Measurements from ENCODE around the gene PCSK5. TPM values are rescaled to one million over a fixed set of nuclear protein-coding genes. Genes with fewer than 3 reads are reported as not detected.
A peak's percentile ranks its signal among the peaks of the same experiment; 100 is the strongest.

PCSK5 gene
- total RNA-seq, 1 experiment from 2014 or later, result 13.3 TPM

DNA sequence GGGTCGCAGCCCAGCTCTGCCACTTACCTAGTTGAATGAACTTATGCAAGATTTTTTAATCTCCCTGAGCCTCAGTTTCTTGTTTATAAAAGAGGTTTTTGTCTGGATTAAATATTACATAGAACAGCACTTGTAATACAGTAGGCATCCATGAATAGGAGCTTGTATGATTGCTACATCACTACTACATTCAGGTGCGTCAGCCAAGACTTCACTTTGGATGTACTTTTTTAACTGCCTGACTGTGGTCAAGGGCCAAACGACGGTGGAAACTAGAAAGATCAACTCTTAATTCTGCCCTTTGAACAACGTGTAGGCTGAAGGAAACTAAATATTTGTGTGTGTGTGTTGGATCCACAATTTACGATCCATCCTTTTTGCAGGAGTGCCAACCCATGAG is 330.9 kb downstream of the PCSK5 start:
- DNase-seq (ENCODE audit: extremely low read depth, low read depth), result no peak

DNA sequence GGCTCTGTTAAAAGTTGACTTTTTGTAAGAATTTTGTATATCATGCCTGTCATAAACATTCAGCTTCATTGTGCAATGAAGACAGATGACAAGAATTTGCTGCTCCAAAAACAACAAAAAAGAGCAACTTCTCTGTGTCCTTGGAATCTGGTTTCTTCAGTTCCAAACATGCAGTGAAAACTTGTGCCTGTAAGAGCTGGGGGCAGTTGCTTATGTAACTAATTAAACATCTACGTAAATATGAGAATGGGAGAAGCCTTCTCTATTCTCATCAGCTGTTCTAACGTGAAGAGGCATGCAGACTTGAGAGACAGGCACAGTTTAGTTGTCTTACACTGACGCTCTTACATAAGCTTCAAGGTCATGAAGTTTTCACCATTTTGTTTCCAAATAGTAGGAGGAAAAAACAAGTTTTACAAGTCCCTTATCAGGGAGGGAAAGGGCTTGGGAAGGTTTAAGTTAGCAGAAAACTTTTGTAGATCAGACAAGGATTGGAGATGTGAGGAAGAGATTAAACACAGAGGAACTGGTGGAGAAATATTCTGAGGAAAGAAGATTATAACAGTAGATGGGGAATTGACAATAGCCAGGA is 333.4 kb downstream of the PCSK5 start:
- DNase-seq (ENCODE audit: extremely low read depth, low read depth), result no peak

DNA sequence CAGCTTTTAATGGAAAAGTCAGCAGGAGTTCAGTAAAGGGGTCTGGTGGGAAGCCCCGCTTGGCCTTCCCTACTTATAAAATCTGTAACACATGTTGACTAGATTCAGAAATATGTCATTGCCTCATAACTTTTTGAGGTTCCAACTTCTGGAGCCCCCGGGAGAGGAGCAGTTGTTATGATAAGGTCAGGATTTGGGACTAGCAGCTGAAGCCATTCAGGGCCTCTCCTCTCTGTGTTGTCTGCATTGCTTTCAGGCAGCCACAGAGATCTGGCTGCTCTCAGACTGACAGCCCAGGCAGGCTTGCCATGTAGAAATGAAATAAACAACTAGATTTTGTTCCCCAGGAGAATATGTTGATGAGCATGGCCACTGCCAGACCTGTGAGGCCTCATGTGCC is 336.7 kb downstream of the PCSK5 start:
- DNase-seq (ENCODE audit: extremely low read depth, low read depth), result no peak

DNA sequence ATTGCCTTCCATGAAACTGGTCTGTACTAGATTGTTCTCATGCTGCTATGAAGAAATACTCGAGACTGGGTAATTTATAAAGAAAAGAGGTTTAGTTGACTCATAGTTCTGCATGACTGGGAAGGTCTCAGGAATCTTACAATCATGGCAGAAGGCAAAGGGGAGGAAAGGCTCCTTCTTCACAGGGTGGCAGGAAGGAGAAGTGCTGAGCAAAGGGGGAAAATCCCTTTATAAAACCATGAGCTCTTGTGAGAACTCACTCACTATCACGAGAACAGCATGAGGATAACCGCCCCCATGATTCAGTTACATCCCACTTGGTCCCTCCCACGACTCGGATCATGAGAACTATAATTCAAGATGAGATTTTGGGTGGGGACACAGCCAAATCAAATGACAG is 340.5 kb downstream of the PCSK5 start:
- DNase-seq (ENCODE audit: extremely low read depth, low read depth), result no peak

DNA sequence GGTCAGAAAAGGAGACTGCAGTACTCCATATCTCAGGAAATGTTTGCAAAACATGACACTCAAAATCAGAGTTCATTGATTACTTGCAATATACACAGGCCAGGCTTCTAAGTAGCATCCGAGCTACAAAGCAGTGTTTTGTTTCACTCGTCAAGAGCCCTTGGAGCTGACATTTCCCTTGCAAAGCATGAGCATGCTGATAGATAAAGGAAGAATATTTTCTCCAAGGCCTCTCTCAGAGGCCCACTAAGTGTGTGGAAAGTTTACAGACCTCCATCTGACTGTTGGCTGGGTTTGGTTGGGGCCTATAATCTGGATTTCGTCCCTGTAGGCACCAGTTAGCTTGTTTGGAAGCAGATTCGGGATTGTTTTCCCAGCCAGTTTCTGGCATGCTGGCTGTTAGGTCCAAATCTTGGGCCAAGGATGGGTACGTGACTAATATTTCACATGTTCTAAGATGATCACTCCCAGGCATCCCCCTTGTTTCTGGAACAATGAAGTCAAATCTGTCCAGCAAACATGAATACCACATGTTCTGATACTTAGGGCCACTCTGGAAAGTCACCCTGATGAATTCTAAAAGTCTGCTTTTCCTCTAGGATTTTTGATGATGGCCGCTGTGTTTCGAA is 342.5 kb downstream of the PCSK5 start:
- no peak for DNase-seq (ENCODE audit: extremely low read depth, low read depth)

DNA sequence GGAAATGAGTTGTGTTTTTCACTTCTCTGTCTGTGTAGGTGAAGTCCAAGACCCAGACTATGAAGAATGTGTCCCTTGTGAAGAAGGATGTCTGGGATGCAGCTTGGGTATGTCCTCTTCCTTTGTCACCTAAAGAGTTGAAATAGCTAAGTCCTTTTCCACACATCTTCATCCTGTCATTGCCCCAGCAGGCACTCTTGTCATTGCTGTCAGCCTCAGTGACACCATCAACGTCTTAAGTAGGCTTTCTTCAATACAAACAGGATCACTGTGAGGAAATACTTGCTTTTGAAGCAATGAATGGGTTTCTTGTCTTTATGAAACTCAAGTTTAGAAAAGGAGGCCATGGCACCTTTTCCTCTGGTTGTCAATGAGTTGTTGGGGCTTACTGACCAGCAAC is 350.1 kb downstream of the PCSK5 start:
- no peak for DNase-seq (ENCODE audit: extremely low read depth, low read depth)

DNA sequence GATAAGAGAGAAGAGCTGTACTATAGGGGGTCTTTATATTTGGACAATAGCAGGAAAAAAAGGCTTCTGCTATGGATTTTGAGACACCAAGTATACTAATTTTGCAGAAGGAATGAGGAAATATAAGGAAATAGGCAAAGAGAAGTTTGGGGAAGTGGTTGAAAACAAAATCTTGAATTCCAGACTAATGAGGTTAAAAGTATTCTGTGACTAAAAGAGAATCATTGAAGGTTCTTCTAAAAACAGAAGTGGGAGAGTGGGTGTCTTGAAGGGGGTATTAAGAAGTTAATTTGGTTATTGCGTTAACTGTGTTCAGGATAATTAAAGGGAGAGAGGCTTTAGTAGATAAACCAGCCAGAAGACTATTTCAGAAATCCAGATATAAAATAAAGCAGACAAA is 355.0 kb downstream of the PCSK5 start:
- no peak for DNase-seq (ENCODE audit: extremely low read depth, low read depth)

DNA sequence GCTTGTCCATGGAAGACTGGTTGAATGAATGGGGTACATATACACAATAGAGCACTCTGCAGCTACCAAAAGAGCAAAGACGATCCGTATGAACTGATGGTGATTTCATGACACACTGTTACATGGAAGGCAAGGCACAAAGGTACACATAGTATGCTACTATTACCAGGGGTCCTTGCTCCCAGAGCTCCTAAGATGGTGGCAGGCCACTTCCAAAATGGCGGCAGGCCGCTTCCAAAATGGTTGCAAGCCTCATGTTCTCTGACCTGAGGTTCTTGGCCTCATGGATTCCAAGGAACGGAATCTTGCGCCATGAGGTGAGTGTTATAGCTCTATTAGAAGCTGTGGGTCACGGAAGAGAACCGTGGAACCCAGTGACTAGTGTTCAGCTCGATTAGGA is 356.2 kb downstream of the PCSK5 start:
- DNase-seq (ENCODE audit: extremely low read depth, low read depth), result no peak

DNA sequence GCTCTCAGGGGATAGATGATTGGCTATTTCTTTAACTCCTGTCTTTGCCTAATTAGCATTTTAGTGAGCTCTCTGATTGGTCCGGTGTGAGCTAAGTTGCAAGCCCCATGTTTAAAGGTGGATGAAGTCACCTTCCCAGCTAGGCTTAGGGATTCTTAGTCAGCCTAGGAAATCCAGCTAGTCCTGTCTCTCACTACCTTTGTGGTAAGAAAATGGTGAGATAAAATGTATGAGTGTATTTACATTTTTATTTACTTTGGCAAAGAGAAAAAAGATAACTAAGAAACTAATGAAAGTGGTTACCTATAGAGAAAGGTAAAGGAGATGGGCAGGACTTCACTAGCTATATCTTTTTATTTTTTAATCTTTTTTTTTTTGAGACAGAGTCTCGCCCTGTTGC is 357.0 kb downstream of the PCSK5 start:
- DNase-seq (ENCODE audit: extremely low read depth, low read depth), result no peak

DNA sequence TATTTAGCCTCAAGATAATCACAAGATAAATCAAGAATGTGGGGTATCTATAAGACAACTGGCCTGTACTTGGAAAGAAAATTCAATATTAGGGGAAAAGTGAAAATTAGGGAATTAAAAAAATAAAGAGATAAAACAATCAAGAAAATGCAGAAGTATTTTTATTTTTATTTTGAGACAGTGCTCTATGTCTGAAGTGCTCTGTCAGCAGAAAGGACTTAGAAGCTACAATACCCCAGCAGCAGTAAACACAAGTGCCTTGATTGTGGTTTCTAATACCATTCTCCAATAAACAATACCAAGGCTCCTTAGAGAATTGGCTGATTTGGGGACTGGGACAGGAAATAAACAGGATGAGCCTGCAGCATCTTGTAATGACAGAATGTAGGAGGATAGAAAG is 358.8 kb downstream of the PCSK5 start:
- no peak for DNase-seq (ENCODE audit: extremely low read depth, low read depth)

DNA sequence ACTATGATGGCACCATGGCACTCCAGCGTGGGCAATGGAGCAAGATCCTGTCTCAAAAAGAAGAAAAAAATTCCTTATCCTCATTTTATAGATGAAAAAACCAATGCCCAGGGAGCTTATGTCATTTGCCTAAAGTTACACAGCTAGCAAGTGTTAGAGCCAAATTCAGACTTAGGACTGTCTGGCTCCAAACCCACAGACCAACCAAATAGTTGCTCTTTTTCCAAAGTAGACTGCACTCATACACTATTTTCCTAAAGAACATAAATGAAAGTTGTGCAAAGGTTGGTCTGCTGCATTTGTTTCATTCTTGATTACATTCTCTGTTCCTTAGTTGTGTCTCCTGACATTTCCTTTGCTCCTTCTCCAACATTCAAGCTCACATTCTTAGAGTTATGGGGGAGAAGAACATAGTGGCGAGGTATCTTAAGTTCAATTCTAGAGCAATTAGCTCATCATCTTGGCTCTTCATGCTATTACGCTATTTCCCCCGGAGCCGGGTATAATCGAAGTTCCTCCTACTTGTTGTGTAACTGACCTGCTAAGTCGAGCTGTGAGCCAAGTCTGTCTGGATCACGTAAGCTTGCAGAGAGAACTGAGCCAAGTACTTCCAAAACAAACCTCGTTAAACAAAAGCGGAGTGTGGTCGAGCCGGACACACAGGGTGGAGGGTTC is 365.4 kb downstream of the PCSK5 start:
- peak; percentile 58 for DNase-seq (ENCODE audit: extremely low read depth, low read depth)

DNA sequence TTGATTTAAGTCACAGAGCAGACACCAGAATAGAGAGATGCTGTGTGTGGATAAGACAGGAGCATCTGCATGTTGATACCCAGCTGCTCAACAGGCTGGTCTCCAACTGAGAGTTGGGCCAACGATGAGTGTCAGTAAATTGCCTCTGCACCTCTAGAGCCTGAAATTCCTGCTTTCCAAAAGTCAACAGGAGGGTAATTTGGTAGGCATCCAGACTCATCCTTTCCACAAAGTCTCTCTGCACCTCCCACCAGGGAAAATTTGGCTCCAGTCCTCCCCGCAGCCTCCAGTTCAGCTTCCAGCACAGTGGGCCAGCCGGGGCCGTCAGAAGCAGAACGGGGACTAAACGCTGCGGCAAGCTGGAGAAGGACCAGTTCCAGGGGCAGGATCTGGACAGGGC is 366.8 kb downstream of the PCSK5 start:
- DNase-seq (ENCODE audit: extremely low read depth, low read depth), result no peak

DNA sequence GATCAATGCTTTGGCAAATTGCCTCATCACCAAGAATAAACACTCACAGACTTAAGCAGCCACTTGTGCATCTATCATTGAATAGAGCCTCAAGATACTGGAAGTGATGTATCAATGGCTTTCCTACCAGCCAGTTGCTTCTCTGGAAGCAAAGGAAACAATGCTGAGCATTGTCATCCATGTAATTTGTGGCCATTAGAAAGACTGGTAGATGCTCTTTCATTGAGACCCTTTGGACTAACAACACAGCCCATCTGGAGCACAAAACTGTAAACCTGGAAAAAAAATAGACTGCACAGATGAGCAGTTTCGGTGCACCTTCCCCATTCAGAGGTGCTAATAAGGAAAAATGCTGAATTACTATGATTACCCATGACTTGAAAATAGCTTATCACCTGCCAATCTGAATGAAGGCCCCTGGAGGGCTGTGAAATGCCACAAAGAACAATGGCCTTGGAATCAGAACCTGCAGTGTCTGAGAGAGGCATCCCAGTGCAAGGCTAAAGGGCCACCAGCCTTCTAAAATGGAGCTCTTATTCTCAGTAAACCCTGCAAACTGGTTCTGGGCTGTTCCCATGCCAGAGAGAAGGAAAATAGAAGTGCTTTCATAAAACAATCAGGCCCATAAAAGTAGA is 376.3 kb downstream of the PCSK5 start:
- DNase-seq (ENCODE audit: extremely low read depth, low read depth), result no peak

DNA sequence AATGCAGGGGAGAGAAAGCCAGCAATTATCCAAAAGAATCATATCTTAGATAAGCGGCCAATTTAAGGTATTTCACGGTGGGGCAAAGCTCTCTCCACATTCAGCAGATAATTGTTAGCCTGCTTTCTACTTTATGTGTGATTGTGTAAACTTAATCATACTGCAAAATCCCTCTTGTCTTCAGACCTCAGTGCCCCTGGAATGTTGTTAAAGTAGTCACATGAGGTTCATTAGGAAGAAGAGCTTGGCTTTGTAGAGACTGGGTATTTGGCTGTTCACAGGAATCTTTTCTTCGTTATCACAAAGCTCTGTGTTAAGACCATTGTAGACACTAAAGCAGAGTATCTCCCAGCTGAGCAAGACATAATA is 376.8 kb downstream of the PCSK5 start:
- no peak for DNase-seq (ENCODE audit: extremely low read depth, low read depth)

DNA sequence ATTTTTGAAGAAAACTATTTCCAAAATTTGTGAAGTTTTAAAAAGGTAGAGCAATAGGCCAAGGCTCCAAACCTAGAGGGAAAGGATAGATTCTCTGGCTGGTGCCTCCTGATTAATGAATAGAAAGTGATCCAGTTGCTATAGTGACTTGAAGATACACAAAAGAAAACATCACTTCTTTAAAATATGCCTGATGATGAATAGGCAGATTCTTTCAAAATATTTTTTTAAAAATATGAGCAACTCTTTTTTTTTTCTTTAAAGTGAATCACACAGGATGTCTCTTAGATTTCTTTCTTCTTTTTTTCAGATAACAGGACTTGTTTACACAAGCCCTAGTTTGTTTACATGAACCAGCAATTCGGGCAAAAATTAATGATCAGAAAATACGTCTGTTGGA is 379.3 kb downstream of the PCSK5 start:
- no peak for DNase-seq (ENCODE audit: extremely low read depth, low read depth)

DNA sequence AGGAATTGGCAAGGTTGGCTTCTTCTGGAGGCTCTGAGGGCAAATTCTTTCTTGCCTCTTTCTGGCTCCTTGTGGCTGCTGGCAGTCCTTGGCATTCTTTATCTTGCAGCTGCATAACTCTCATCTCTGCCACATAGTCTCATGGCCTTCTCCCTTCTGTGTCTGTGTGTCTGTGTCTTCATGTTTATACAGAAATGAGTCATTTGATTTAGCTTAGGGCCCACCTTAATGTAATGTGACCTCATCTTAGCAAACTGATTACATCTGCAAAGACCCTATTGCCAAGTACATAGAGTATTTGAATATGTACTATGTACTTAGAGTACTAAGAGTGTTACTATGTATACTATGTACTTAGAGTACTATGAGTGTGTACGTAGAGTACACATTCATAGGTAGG is 381.3 kb downstream of the PCSK5 start:
- no peak for DNase-seq (ENCODE audit: extremely low read depth, low read depth)

DNA sequence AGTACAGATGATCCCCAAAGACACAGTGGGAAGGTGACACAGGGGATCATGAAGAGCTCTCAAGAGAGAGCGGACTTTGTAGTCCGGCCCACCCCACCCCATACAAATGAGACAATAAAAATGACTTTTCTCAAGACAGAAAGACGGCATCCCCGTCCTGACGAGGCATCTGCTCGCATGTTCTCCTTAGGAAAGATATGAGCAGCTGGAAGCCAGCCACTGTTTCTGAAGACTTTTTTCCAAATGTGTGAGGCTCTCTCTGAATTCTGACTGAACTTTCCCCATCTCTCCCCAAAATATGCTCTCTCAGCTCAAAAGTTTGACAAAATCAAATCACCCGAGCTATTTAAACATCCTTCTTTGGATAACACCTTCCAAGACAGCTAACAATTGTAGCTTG is 398.6 kb downstream of the PCSK5 start:
- no peak for DNase-seq (ENCODE audit: extremely low read depth, low read depth)

DNA sequence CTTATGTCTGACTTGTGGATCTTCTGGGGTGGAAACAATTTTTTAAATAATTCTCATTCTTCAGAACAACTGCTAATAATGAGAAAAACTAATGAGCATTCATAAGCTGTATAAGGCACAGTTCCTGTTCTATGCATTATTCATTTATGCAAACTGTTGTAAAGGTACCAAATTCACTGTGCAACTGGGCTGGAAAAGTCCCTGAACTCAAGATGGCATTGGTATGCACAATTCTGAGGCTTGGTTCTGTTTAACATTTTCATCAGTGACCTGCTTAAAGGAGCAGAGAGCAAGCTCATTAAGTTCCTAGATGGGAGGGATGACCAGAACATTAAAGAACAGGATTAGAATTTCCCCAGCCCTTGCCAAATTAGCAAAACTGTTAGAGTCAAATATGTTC is 399.2 kb downstream of the PCSK5 start:
- no peak for DNase-seq (ENCODE audit: extremely low read depth, low read depth)

DNA sequence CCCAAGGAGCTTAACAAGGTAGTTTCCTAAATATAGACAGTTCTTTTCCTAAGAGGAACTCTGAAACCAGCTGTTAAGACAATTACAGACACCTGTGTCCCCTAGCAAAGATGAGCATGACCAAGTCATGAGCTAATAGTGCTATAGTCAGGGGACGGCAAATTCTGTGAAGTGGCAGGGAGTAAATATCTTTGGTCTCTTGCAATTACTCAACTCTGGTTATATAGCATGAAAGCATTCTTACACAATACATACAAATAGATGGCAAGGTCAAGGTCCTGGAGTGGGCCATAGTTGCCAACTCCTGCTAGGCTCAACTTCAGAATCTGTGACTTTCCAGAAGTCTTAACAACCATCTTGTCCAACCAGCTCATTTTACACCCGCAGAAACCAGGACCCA is 400.1 kb downstream of the PCSK5 start:
- DNase-seq (ENCODE audit: extremely low read depth, low read depth), result no peak

DNA sequence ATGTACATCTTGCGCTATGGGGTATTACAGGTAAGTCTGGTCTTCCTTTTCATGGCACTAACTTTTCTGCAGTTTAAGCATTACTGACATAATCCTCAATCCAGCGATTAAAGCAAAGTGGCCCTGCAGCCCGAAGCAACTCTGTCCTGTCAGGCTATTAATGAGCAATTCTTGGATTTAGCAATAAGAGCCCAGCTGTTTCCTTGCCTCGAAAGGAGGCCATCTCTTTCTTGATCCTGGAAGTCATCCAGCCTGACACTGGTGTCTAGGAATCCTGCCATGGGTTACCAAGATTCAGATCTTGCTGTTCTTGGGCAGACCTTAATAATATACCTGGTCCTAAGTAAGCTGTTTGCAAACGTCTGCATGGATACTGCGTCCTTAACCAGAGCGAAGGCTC is 401.8 kb downstream of the PCSK5 start:
- DNase-seq (ENCODE audit: extremely low read depth, low read depth), result no peak

DNA sequence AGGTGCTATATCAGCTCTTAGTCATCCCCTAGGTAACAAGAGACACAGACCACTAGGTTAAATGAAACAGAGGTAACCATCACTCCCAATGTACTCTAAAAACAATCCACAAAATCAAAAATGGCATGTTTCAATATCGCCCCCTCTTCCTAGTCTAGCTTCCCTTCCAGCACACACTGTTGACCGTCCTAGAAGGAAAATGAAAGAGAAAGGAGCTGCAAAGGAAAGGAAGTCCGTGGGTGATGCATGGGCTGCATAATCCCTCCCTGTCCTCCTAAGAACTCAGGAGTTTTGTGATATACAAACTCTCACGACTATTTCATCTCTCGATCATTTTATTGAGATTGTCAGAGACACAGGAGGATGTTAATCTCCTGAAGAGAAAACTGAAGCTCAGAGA is 402.2 kb downstream of the PCSK5 start:
- DNase-seq (ENCODE audit: extremely low read depth, low read depth), result no peak

DNA sequence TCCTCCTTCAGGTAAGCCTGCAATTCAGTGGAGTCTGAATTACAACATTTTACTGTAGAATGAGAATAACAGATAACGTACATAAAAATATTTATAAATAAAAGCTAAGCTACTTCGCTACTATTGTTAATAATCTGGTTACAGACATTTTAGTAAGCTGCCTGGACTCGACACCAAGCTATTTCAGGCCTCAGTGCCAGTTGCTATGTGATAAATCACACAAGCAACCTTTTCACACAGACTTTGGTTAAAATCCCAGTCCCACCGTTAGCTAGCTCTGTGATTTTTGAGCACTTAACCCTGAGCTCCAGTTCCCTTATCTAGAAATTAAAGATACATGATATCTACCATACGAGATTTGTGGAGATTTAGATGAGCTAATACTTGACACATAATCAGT is 403.8 kb downstream of the PCSK5 start:
- DNase-seq (ENCODE audit: extremely low read depth, low read depth), result no peak
